H9 (cell line): Measurements from ENCODE around the gene ANKRD23. TPM values are rescaled to one million over a fixed set of nuclear protein-coding genes. Genes with fewer than 3 reads are reported as not detected.

Experiments
- DNase-seq: peaks from one replicate; pipeline ENCODE4 v3.0.0-alpha.2; 2017
- H2AFZ ChIP-seq: one replicate; pipeline ENCODE4 v1.6.1; 2013; ENCODE audit warnings: mild to moderate bottlenecking, low read length, control low read depth, moderate library complexity
- H2AK5ac ChIP-seq: 2 replicates; pipeline ENCODE4 v1.6.1; 2013; ENCODE audit warnings: low read length, control low read depth, mixed read lengths; ENCODE audit not compliant: insufficient read length
- H2BK120ac ChIP-seq: one replicate; pipeline ENCODE4 v1.6.1; 2013; ENCODE audit warnings: low read depth, mild to moderate bottlenecking, low read length, control low read depth, inconsistent platforms; ENCODE audit not compliant: poor library complexity, severe bottlenecking
- H2BK12ac ChIP-seq: 2 replicates; pipeline ENCODE4 v1.6.1; 2013; ENCODE audit warnings: low read length, control low read depth, mixed read lengths, low read depth; ENCODE audit not compliant: insufficient read length
- H2BK15ac ChIP-seq: 2 replicates; pipeline ENCODE4 v1.6.1; 2013; ENCODE audit warnings: low read depth, low read length, control low read depth
- H2BK20ac ChIP-seq: one replicate; pipeline ENCODE4 v1.6.1; 2013; ENCODE audit warnings: low read depth, mild to moderate bottlenecking, low read length, control low read depth, inconsistent platforms; ENCODE audit not compliant: poor library complexity, severe bottlenecking
- H2BK5ac ChIP-seq: 2 replicates; pipeline ENCODE4 v1.6.1; 2013; ENCODE audit warnings: low read length, control low read depth, mixed read lengths; ENCODE audit not compliant: insufficient read length
- H3K14ac ChIP-seq: 2 replicates; pipeline ENCODE4 v1.6.1; 2013; ENCODE audit warnings: low read length, control low read depth; ENCODE audit not compliant: insufficient read depth
- H3K18ac ChIP-seq: 2 replicates; pipeline ENCODE4 v1.6.1; 2013; ENCODE audit warnings: low read depth, mild to moderate bottlenecking, mixed read lengths, low read length, control low read depth; ENCODE audit not compliant: insufficient read length
- H3K23ac ChIP-seq: 2 replicates; pipeline ENCODE4 v1.6.1; 2013; ENCODE audit warnings: low read length, control low read depth, mixed read lengths, low read depth; ENCODE audit not compliant: insufficient read length
- H3K23me2 ChIP-seq: 2 replicates; pipeline ENCODE4 v1.6.1; 2013; ENCODE audit warnings: low read depth, mild to moderate bottlenecking, mixed read lengths, low read length, control low read depth; ENCODE audit not compliant: insufficient read length, poor library complexity, severe bottlenecking
- H3K27ac ChIP-seq: 2 replicates; pipeline ENCODE4 v1.5.1; 2013; ENCODE audit warnings: low read length, control low read depth, mixed read lengths, low read depth; ENCODE audit not compliant: insufficient read length
- H3K27me3 ChIP-seq: 2 replicates; pipeline ENCODE4 v1.6.1; 2013; ENCODE audit warnings: low read length, control low read depth, inconsistent platforms; ENCODE audit not compliant: insufficient read depth
- H3K4ac ChIP-seq: 2 replicates; pipeline ENCODE4 v1.6.1; 2013; ENCODE audit warnings: low read depth, mild to moderate bottlenecking, control low read depth, inconsistent platforms, low read length, moderate library complexity
- H3K4me1 ChIP-seq: 2 replicates; pipeline ENCODE4 v1.6.1; 2013; ENCODE audit warnings: low read length, control low read depth, inconsistent platforms; ENCODE audit not compliant: insufficient read depth
- H3K4me2 ChIP-seq: 2 replicates; pipeline ENCODE4 v1.6.1; 2013; ENCODE audit warnings: low read length, control low read depth, mixed read lengths; ENCODE audit not compliant: insufficient read length, insufficient read depth
- H3K56ac ChIP-seq: 2 replicates; pipeline ENCODE4 v1.6.1; 2013; ENCODE audit warnings: low read depth, mild to moderate bottlenecking, mixed read lengths, low read length, control low read depth; ENCODE audit not compliant: insufficient read length
- H3K79me1 ChIP-seq: 2 replicates; pipeline ENCODE4 v1.6.1; 2013; ENCODE audit warnings: low read depth, mild to moderate bottlenecking, moderate library complexity, low read length, control low read depth, inconsistent platforms; ENCODE audit not compliant: insufficient read depth, poor library complexity, severe bottlenecking
- H3K79me2 ChIP-seq: 2 replicates; pipeline ENCODE4 v1.6.1; 2013; ENCODE audit warnings: low read length, control low read depth, inconsistent platforms; ENCODE audit not compliant: insufficient read depth
- H3K9ac ChIP-seq: 2 replicates; pipeline ENCODE4 v1.6.1; 2013; ENCODE audit warnings: low read length, control low read depth, mixed read lengths; ENCODE audit not compliant: insufficient read length; ENCODE audit errors: extremely low read depth
- H3K9me3 ChIP-seq: one replicate; pipeline ENCODE4 v1.6.1; 2013; ENCODE audit warnings: low read depth, low read length, inconsistent platforms; ENCODE audit not compliant: control insufficient read depth
- H3T11ph ChIP-seq: one replicate; pipeline ENCODE4 v1.6.1; 2013; ENCODE audit warnings: mild to moderate bottlenecking, low read length, control low read depth, inconsistent platforms
- H4K20me1 ChIP-seq: one replicate; pipeline ENCODE4 v1.6.1; 2013; ENCODE audit not compliant: control insufficient read depth, insufficient read length, insufficient read depth
- H4K5ac ChIP-seq: 2 replicates; pipeline ENCODE4 v1.6.1; 2013; ENCODE audit warnings: low read depth, mild to moderate bottlenecking, mixed read lengths, low read length, control low read depth; ENCODE audit not compliant: insufficient read length
- H4K8ac ChIP-seq: replicated peaks from 2 replicates; pipeline ENCODE4 v1.6.1; 2013; ENCODE audit warnings: low read length, control low read depth, mixed read lengths, low read depth; ENCODE audit not compliant: insufficient read length
- H4K91ac ChIP-seq: 2 replicates; pipeline ENCODE4 v1.6.1; 2013; ENCODE audit warnings: low read depth, mild to moderate bottlenecking, moderate library complexity, mixed read lengths, low read length, control low read depth; ENCODE audit not compliant: insufficient read length
- H3K27ac Mint-ChIP-seq, 3 experiments: 2 replicates in 2 of 3; 3 replicates in 1 of 3; pipeline ENCODE4 v1.8.0; 2020 to 2021; ENCODE audit warnings: mixed read lengths in 3 of 3, mild to moderate bottlenecking in 1 of 3, moderate library complexity in 1 of 3
- H3K27me3 Mint-ChIP-seq: 2 replicates; pipeline ENCODE4 v1.8.0; 2021; ENCODE audit warnings: low read depth, mild to moderate bottlenecking, moderate library complexity, mixed read lengths
- H3K36me3 Mint-ChIP-seq, 3 experiments: 2 replicates in 2 of 3; 3 replicates in 1 of 3; pipeline ENCODE4 v1.8.0; 2020 to 2021; ENCODE audit warnings: low read depth in 3 of 3, mixed read lengths in 3 of 3; ENCODE audit not compliant: insufficient read depth in 1 of 3
- H3K4me1 Mint-ChIP-seq, 2 experiments: 2 replicates each; pipeline ENCODE4 v1.8.0; 2020; ENCODE audit warnings: mixed read lengths in 2 of 2
- H3K4me3 Mint-ChIP-seq, 2 experiments: 2 replicates in 1 of 2; 3 replicates in 1 of 2; pipeline ENCODE4 v1.8.0; 2020 to 2021; ENCODE audit warnings: mild to moderate bottlenecking in 2 of 2, mixed read lengths in 2 of 2, moderate library complexity in 1 of 2
- H3K9me3 Mint-ChIP-seq, 2 experiments: 2 replicates in 1 of 2; 3 replicates in 1 of 2; pipeline ENCODE4 v1.8.0; 2020; ENCODE audit warnings: mild to moderate bottlenecking in 2 of 2, mixed read lengths in 2 of 2, moderate library complexity in 1 of 2
- WGBS: extraction: QIAGEN DNeasy Blood & Tissue Kit; methylation state at CpG from one replicate; pipeline ENCODE4 v1.1.7; 2013; ENCODE audit warnings: missing lambda C conversion rate, low lambda C conversion rate, mixed read lengths; ENCODE audit not compliant: insufficient read length; ENCODE audit errors: extremely low coverage; 5-methylcytosine and 5-hydroxymethylcytosine counted together
- total RNA-seq: library from RNA; stranded (reverse); gene quantifications from 2 replicates; pipeline ENCODE4 v1.2.1, GENCODE V29; 2021
- TF ChIP-seq, protein P1 (sequence below): fragments of 200-600 bp; sonication (generic); conservative IDR thresholded peaks from 3 replicates; pipeline ENCODE4 v1.8.0; 2021; ENCODE audit warnings: antibody characterized with exemption, mild to moderate bottlenecking

The ANKRD23 gene
- total RNA-seq, 1 experiment from 2014 or later: 2.4 TPM

- Histone ChIP-seq H3K18ac (no peak overlapping the region), H3K23ac (no peak overlapping the region), H2AFZ (no peak overlapping the region), H3K27ac (no peak overlapping the region), H3K4ac (no peak overlapping the region), H2BK5ac (no peak overlapping the region), H2BK120ac (no peak overlapping the region), H3K4me2 (no peak overlapping the region), H2BK12ac (no peak overlapping the region), H4K20me1 (no peaks in the 10 kb centered on the region), H3K9me3 (no peaks in the 10 kb centered on the region), H3K56ac (no peak overlapping the region), H2BK20ac (no peak overlapping the region), H3K4me1 (0 out of 2 replicates have a peak, but pooled peaks cover 3% of the 10 kb centered on the region), H2AK5ac (no peak overlapping the region), H4K91ac (no peak overlapping the region), H3T11ph (no peak overlapping the region), H3K27me3 (no peaks in the 10 kb centered on the region), H4K8ac (no peak overlapping the region), H3K79me1 (peaks cover 10% of the 10 kb centered on the region), H3K23me2 (peaks cover 16% of the 10 kb centered on the region), H3K79me2 (peaks cover 10% of the 10 kb centered on the region; the same call in 1 of the 2 replicates), H3K9ac (no peak overlapping the region), H2BK15ac (no peak overlapping the region), H3K14ac (no peak overlapping the region), H4K5ac (no peak overlapping the region)
- Mint-ChIP-seq H3K4me1 (peaks cover 14 to 15% of the 10 kb centered on the region in 2 experiments), H3K27me3 (no peaks in the 10 kb centered on the region; the same call in 1 of the 2 replicates), H3K36me3 (peaks cover 24 to 56% (median 56%) of the 10 kb centered on the region in 3 experiments; a peak in 6 of 7 replicates), H3K9me3 (no peaks in the 10 kb centered on the region), H3K27ac (no peak overlapping the region), H3K4me3 (no peak overlapping the region)
- TF ChIP-seq, protein P1, sequence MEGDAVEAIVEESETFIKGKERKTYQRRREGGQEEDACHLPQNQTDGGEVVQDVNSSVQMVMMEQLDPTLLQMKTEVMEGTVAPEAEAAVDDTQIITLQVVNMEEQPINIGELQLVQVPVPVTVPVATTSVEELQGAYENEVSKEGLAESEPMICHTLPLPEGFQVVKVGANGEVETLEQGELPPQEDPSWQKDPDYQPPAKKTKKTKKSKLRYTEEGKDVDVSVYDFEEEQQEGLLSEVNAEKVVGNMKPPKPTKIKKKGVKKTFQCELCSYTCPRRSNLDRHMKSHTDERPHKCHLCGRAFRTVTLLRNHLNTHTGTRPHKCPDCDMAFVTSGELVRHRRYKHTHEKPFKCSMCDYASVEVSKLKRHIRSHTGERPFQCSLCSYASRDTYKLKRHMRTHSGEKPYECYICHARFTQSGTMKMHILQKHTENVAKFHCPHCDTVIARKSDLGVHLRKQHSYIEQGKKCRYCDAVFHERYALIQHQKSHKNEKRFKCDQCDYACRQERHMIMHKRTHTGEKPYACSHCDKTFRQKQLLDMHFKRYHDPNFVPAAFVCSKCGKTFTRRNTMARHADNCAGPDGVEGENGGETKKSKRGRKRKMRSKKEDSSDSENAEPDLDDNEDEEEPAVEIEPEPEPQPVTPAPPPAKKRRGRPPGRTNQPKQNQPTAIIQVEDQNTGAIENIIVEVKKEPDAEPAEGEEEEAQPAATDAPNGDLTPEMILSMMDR: no peak
- WGBS: no CpG with 5 or more reads among the region's 14 CpGs
- DNase-seq: no peak
Measured at GRCh38 chr2:96866149-96866548, 22.3 kb upstream of the ANKRD23 start.
